GM18511 (cell line): ENCODE measurements around the gene RPLP1.
"Not testable (repeated sequence)": the region's sequence is repeated elsewhere in the genome, so short reads cannot be mapped to it uniquely, and the experiment has no call there.

Experiments used
- ATAC-seq: cut with Tn5 transposase; IDR thresholded peaks from one replicate; pipeline ENCODE4 v1.9.1; 2021; ENCODE audit warnings: mild to moderate bottlenecking, moderate library complexity; ENCODE audit not compliant: unreplicated experiment

The RPLP1 gene

DNA sequence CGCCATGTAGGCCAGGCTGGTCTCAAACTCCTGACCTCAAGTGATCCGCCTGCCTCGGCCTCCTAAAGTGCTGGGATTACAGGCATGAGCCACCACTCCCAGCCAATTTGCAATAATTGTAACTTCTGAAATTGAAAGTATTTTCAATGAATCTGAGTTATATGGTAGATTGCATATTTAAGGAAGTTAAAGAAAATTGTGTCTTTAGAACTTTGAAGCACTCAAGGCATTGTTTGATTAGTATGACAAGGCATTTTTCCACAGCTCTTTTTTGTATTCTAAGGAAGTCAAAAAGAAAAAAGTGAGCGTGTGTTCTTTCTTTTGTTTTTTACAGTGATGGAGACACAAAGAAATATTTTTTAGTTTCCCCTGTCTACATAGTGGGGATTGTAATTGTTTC lies 15.7 kb upstream of the RPLP1 start:
- ATAC-seq, result no peak

DNA sequence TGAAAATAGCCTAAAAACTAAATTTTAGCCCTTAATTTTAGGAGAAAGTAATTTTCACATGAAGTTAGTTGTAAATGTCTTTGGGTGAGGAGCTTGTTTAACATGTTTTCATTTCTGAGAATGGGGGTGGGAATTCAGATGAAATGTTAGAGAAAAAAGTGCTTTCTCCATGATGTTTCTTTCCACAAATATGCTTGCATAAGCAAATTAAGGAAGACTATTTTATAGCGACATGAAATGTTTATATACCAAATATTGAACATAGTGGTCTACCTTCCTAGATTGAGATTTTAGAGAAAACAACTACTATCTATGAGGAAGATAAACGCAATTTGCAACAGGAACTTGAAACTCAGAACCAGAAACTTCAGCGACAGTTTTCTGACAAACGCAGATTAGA lies 13.0 kb upstream of the RPLP1 start:
- ATAC-seq, result no peak

GRCh38 chr15:69443032-69443611 lies 9.5 kb upstream of the RPLP1 start:
- peak; percentile 52 for ATAC-seq

DNA sequence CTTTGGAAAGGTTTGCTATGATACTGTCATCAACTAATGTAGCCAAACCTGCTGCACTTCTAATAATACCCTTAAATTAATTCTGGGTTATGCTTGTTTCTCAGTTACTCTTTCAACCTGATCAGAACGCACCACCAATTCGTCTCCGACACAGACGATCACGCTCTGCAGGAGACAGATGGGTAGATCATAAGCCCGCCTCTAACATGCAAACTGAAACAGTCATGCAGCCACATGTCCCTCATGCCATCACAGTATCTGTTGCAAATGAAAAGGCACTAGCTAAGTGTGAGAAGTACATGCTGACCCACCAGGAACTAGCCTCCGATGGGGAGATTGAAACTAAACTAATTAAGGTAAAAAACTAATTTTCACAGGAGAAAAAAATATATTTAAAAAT lies 7.9 kb upstream of the RPLP1 start:
- no peak for ATAC-seq

- no peak for ATAC-seq
These were observed 5.7 kb upstream of the RPLP1 start for GRCh38 chr15:69446953-69447352.

- not testable (repeated sequence) for ATAC-seq
These were observed 2.4 kb upstream of the RPLP1 start for GRCh38 chr15:69450221-69450620.

DNA sequence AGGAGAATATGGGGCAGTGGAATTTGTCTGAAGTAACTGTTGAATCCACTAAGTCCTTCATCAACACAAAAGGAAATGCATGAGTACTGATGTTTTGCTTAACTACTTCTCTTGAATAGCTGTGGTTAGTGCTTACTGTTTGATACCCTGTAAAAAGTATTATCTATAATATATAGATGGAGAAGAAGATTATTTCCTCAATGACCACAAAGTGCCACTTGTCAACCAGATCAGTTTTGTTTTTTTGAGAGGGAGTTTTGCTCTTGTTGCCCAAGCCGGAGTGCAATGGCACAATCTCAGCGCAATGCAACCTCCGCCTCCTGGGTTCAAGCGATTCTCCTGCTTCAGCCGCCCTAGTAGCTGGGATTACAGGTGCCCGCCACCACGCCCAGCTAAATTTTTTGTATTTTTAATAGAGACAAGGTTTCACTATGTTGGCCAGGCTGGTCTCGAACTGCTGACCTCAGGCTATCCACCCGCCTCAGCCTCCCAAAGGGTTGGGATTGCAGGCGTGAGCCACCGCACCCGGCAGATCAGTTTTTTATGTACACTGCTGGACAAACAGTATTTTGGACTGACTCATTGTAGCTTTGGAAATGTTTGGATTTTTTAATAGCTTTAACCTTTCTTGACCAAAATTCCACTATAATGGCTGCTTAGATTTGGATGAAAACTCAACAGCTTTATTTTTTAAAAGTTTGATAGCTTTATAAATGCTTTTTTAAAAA lies 1.5 kb upstream of the RPLP1 start:
- ATAC-seq, result no peak

GRCh38 chr15:69451951-69452691 lies 497 bp upstream of the RPLP1 start:
- ATAC-seq, result peak; percentile 34

GRCh38 chr15:69454953-69455352 lies 2.3 kb downstream of the RPLP1 start:
- no peak for ATAC-seq

DNA sequence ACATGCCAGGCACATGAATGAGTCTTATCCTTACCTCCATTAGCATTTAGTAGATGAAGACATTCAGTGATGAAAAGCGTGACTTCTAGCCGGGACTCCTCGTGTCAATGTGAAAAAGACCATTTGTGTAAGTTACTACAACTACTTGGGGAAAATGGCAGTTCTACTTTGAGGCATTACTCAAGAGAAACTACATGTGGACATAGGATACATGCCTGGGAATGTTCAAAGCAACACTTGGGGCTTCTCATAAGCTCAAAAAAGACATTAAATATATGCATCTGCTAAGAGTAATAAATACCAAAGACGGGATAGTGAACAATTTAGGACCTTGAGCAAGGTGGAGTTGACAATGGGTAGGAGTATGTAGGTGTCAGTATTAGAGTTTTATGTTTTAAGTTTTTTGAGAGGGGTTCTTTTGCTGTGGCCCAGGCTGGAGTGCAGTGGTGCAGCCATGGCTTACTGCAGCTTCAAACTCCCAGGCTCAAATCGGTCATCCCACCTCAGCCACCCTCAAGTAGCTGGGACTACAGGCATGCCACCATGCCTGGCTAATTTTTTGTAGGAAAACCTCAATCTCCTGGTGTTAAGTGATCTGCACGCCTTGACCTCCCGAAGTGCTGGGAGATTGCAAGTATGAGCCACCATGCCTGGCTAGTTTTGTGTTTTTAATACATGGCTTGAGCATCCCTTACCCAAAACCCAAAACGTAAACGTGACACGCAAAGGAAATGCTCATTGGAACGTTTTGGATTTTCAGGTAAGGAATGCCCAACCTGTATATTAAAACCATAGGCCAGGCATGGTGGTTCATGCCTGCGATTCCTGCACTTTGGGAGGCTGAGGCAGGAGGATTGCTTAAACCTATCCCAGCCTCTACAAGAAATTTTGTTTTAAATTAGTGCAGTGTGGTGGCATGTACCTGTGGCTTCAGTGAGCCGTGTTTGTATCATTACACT lies 3.9 kb downstream of the RPLP1 start:
- no peak for ATAC-seq

- no peak for ATAC-seq
These were observed 5.0 kb downstream of the RPLP1 start for GRCh38 chr15:69457304-69458280.

- no peak for ATAC-seq
These were observed 6.4 kb downstream of the RPLP1 start for GRCh38 chr15:69459066-69459465.

DNA sequence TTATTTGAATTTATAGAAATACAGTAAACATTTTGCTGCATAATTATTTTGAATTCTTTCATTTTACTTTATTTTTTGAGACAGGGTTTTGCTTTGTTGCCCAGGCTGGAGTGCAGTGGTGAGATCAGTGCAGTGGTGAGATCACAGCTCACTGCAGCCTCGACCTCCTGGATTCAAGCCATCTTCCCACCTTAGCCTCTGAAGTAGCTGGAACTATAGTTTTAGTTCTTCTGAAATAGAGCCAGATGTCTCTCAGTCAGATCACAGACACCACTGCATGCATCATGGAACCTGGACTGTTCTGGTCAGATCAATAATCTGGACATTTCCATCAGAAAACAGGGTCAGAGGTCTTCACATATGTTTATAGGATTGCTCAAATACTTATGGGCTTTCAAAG lies 7.9 kb downstream of the RPLP1 start:
- no peak for ATAC-seq

- ATAC-seq, result no peak
These were observed 9.4 kb downstream of the RPLP1 start for GRCh38 chr15:69462030-69462492.

- ATAC-seq, result peak; percentile 90
These were observed 10.0 kb downstream of the RPLP1 start for GRCh38 chr15:69462493-69463181.

- ATAC-seq, result no peak
These were observed 10.7 kb downstream of the RPLP1 start for GRCh38 chr15:69463182-69463756.

- ATAC-seq, result no peak
These were observed 12.6 kb downstream of the RPLP1 start for GRCh38 chr15:69465253-69465652.

GRCh38 chr15:69466733-69467132 lies 14.1 kb downstream of the RPLP1 start:
- no peak for ATAC-seq

- no peak for ATAC-seq
These were observed 15.0 kb downstream of the RPLP1 start for GRCh38 chr15:69467636-69468035.
